Activated naive CD4-positive, alpha-beta T cell treated with anti-CD3 and anti-CD28 coated beads, Interleukin-2, amount 50 U/mL, for 72 hours (primary cell): ENCODE data around the gene RCN2. TPM values are rescaled to one million over a fixed set of nuclear protein-coding genes. Genes with fewer than 3 reads are reported as not detected.

Experiments used
- ATAC-seq, 2 donors: fragments of 150-1000 bp; cut with Tn5 transposase; 2 replicates each; pipeline ENCODE4 v1.10.0; 2021; ENCODE audit warnings: mild to moderate bottlenecking in 2 of 2, moderate library complexity in 2 of 2
- DNase-seq, 2 donors: peaks; one replicate each; pipeline ENCODE4 v3.0.0; 2021 to 2022; ENCODE audit warnings: low spot score in 2 of 2
- H3K27ac Mint-ChIP-seq, 2 donors: one replicate each; pipeline ENCODE4 v1.8.0; 2022; ENCODE audit warnings: mild to moderate bottlenecking in 2 of 2, mixed read lengths in 2 of 2
- H3K36me3 Mint-ChIP-seq, 2 donors: one replicate each; pipeline ENCODE4 v1.8.0; 2022; ENCODE audit warnings: mixed read lengths in 2 of 2
- H3K9me3 Mint-ChIP-seq, 2 donors: one replicate each; pipeline ENCODE4 v1.8.0; 2022; ENCODE audit warnings: mixed read lengths in 2 of 2
- total RNA-seq, 2 donors: library from RNA; stranded (reverse); gene quantifications; one replicate each; pipeline ENCODE4 v1.2.3, GENCODE V29; 2022

The RCN2 gene
- total RNA-seq, 2 donors from 2014 or later, result 22.2 to 34.7 TPM

DNA sequence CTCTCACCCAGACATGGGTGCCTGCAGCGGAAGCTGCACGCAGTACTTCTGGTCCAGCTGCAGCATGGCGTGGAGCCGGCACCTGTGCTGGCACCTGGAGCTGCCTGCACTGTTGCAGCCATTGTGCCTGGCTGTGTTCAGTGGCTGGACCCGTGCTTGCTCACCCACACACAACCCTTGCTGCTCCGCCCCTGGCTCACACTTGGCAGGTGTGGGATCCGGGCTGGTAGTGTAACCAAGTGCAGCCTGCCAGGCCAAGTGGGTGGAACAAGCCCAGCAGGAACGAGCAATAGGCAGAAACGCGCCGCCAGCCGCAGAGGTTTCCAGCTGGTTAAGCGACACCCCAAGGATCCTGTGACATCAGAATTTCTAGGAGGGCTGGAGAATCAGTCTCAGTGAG, 15.2 kb upstream of the RCN2 start:
- no peak overlapping the region for H3K27ac Mint-ChIP-seq
- no peak for DNase-seq
- ATAC-seq, result no peak
- H3K9me3 Mint-ChIP-seq, result no peaks in the 10 kb centered on the region
- no peaks in the 10 kb centered on the region for H3K36me3 Mint-ChIP-seq

DNA sequence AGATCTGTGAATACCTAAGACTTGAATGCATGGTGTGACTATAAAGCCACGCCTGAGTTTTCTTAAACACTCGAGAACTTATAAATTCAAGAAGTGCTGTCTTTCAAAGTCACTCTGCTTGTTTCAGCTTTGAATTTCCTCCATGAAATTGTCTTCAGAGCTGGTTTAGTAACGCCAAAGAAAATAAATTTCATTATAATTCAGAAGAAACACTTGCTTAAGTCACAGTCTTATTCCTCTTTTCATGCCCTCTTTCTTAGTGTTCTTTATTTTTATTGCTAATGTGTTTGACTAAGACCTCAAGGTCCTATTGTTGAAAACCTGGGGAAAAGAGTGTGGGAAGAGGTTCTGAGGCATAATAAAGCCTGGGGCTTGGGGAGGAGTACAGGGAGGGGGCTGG, 3.3 kb upstream of the RCN2 start:
- H3K27ac Mint-ChIP-seq, result no peak overlapping the region
- peaks cover 0 to 10% of the 10 kb centered on the region in 2 donors for H3K36me3 Mint-ChIP-seq
- no peaks in the 10 kb centered on the region for H3K9me3 Mint-ChIP-seq
- ATAC-seq (no peak), DNase-seq (no peak)

DNA sequence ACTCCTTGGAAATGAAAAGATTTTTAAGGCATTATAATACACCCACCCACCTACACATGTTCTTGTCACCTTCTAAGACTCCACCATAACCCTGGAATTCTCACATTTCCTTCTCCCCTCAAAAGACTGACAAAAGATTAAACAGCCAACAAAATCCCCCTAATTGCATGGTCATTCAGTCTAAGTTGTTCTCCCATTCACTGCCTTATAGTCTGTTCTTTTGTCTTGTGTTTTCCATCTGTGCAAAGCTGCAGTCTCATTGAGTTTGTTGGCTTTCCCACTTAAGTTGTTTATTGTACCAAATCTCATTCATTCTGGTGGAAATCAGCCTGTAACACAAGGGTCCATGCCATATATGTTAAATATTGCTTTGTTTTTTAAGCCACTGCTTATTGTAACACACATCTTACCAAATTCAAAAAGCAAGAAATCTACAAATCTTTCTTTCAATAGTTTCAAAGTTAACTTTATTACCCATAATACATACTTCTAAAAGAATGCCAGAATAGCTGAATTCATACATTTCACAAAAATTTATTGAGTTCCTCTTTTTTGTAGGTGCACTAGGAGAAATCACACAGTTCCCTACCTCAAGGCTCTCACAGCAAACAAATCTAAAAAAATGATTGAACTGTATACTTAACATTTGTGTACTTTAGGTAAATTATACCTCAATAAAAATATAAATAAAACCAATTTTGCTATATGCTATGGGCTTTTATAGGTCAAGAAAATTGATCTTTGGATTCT, 2.4 kb upstream of the RCN2 start:
- H3K9me3 Mint-ChIP-seq, result no peaks in the 10 kb centered on the region
- no peak overlapping the region for H3K27ac Mint-ChIP-seq
- no peak for DNase-seq
- peaks cover 0 to 11% of the 10 kb centered on the region in 2 donors for H3K36me3 Mint-ChIP-seq
- no peak for ATAC-seq

DNA sequence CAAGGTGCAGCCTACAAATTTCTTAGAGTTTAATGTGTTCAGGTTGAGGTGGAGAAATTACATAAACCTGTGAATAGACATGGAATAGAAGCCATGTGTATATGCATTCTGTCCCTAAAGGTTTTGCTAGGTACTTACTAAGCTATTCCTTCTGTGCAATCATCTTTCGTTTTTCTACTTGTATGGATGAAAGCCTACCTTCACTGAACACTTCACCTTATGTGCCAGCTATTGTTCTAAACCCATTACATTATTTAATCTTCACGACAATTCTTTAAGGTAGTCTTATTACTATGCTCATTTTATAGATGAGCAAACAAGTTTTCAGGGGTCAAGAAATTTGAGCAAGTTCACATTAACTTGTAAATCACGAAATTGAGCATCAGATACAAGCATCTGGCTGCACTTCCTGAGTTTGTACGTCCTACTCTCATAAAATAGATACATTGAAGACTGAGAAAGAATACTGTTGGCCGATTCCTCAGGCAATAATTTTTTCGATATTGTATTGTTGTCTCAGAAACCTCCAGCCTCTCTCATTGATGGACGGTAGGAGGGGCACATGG, 635 bp upstream of the RCN2 start:
- no peak for ATAC-seq
- peak overlapping the region in 1 of 2 donors; percentile 83 for H3K27ac Mint-ChIP-seq
- no peak for DNase-seq
- H3K9me3 Mint-ChIP-seq, result no peaks in the 10 kb centered on the region
- peaks cover 0 to 16% of the 10 kb centered on the region in 2 donors for H3K36me3 Mint-ChIP-seq

DNA sequence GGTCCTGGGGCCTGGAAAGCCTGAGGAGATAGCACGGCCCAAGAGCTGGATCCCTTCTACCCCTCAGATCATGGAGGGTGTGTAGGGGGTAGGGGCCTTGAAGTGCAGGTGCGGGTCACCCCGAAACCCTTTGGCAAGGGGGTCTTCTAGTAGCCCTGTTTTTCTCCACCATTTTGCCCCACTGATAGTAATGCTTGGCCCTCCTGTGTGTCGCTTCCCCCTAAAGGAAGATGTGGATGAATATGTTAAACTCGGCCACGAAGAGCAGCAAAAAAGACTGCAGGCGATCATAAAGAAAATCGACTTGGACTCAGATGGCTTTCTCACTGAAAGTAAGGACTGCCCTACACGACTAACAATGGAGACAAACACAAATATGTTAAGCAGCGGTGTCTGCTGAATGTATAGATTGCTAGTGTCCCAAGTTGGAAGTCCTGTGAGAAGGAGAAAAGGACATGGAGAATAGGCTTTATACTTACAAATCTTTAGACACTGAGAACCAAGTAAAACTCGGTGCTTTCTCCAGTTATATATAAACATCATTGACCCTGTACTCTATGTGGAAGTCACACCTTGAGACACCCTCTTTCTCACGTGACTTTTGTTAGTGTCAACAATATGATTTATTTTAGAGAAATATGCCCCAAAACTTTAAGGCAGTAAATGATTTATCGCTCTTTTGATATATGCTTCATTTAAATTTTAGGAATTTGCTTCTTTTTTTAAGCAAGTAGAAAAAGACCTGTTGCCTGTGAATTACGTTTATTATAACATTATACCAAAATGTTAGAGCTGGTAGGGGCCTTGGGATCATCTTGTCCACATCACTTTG, 802 bp downstream of the RCN2 start:
- Mint-ChIP-seq H3K27ac (peak overlapping the region; percentile 83 to 94), H3K36me3 (peaks cover 11 to 16% of the 10 kb centered on the region in 2 donors)
- ATAC-seq, result no peak

DNA sequence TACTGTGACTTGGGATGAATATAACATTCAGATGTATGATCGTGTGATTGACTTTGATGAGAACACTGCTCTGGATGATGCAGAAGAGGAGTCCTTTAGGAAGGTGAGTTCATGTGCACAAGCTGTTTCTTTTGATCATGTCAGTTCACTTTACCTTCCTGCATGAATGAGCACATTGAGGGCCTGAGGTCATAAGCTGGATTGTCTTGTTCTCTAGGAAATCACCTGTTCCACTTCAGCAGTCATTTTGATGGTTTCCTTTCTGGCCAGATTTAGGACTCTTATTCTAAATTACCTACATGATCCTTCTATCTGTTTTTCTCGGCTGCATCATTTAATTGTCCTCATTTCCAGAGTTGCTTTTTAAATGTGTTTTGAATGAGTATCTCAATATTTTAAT, 4.1 kb downstream of the RCN2 start:
- Mint-ChIP-seq H3K9me3 (no peaks in the 10 kb centered on the region), H3K27ac (no peak overlapping the region), H3K36me3 (peaks cover 15 to 16% of the 10 kb centered on the region in 2 donors)
- DNase-seq (no peak), ATAC-seq (no peak)

More for the DNA sequence above, 802 bp downstream of the RCN2 start:
- H3K9me3 Mint-ChIP-seq, result no peaks in the 10 kb centered on the region
- no peak for DNase-seq

DNA sequence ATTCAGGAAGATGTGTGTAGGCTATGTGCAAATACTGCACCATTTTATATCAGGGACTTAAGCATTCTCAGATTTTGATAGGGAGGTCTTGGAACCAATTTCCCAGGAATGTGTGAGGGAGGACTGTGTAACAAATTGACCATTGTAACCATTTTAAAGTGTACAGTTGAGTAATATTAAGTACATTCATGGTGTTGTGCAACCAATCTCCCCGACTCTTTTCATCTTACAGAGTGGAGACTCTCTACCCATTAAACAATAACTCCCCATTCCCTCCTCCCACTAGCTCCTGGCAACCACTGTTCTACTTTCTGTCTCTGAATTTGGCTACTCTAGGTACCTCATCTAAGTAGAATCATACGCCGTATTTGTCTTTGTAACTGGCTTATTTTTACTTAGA, 5.1 kb downstream of the RCN2 start:
- Mint-ChIP-seq H3K9me3 (no peaks in the 10 kb centered on the region), H3K36me3 (peaks cover 15 to 16% of the 10 kb centered on the region in 2 donors), H3K27ac (no peak overlapping the region)
- DNase-seq (no peak), ATAC-seq (no peak)

DNA sequence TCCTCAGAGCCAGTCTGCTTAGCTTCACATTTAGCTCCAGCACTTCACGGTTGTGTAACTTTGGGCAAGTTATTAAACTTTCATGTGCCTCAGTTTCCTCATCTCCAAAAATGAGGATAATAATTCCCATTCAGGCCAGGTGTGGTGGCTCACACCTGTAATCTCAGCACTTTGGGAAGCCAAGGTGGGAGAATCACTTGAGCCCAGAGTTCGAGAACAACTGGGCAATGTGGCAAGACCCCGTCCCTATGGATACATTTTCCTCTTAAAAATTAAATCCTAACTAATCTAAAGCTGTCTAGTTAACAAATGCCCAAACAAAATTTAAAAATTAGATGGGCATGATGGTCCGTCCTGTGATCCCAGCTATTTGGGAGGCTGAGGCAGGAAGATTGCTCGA, 7.2 kb downstream of the RCN2 start:
- H3K36me3 Mint-ChIP-seq, result peaks cover 6 to 20% of the 10 kb centered on the region in 2 donors
- H3K9me3 Mint-ChIP-seq, result no peaks in the 10 kb centered on the region
- H3K27ac Mint-ChIP-seq, result no peak overlapping the region
- ATAC-seq (no peak), DNase-seq (no peak)

DNA sequence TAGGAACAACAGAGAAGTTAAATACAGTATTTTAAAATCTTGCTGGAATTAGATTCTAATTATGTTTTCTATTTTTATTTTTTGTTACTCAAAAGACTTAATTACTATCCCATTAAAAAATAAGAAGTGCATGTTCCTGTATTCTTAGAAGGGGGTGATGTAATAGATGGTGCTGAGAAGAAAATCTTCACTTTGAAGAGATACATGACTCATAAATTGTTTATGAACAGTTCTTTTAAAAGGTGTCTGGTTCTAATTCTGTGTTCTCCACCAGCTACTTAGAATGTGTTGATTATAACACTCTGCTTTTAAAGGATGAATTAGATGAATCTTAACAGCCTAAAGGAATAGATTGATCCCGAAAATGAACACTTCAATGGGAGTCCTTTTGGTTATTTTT, 8.2 kb downstream of the RCN2 start:
- Mint-ChIP-seq H3K36me3 (peaks cover 11 to 27% of the 10 kb centered on the region in 2 donors), H3K9me3 (no peaks in the 10 kb centered on the region), H3K27ac (peak overlapping the region in 1 of 2 donors; percentile 60)
- DNase-seq (no peak), ATAC-seq (no peak)

DNA sequence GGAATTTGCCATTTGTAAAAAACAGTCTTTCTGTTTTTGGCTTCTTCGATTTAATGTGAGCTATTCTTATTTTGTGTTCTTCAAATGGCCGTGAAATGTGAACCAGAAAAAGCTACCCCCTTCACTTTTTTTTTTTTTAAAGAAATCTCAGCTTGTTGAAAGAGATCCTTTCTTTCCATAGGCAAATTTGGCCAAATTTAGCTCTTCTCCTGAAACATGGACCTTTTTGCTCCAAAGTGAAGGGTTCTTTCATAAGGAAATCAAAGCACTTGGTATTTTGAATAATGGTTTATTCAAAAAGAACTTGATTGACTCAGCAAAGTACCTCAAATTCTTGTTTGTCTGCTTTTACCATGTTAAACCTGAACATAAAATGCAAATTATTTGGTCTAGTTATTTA, 10.1 kb downstream of the RCN2 start:
- Mint-ChIP-seq H3K27ac (no peak overlapping the region), H3K36me3 (peaks cover 8 to 34% of the 10 kb centered on the region in 2 donors), H3K9me3 (no peaks in the 10 kb centered on the region)
- no peak for ATAC-seq
- DNase-seq, result no peak

DNA sequence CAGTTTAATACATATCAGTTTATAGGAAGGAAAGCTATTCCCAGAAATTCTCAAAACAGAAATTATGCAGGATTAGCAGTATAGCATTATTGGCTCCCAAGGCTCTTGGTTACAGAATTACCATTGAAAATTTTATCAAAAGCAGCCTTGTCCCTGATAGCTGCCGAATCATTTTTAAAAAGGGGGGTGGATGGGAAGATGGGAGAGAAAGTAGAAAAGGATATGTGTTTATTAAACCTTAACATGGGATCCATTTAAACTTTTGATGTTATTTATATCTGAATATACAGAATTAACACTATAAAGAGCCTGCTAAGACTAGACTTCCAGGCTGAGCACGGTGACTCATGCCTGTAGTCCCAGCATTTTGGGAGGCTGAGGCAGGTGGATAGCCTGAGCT, 10.8 kb downstream of the RCN2 start:
- no peak for DNase-seq
- Mint-ChIP-seq H3K9me3 (no peaks in the 10 kb centered on the region), H3K27ac (no peak overlapping the region), H3K36me3 (peaks cover 8 to 27% of the 10 kb centered on the region in 2 donors)
- no peak for ATAC-seq

DNA sequence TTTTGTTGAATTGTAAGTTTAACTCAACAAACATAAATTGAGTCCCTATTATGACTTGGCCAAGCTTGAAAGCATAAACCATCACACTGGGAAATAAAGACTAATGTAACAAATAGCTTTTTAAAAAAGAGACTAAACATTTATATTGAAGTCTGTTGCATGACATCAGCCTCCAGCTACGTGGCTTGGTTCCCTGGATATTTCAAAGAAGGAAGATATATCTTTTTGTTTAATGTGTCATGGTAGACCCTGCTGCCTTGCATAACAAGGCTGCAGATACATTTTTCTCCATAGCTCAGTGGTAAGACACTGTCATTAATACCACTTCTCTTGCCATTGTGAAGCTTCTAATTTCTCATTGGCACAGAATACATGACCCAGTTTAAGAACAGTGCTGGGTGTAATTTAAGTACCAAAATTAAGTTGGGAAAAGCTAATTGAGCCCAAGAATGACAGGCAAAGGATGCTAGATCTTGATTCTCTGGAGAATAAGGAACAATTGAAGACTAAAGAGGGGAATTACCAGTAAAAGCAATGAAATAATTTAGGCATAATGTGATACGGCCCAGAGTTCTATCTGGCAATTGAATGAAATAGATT, 14.0 kb downstream of the RCN2 start:
- ATAC-seq, result no peak
- no peak for DNase-seq
- no peaks in the 10 kb centered on the region for H3K9me3 Mint-ChIP-seq
- peaks cover 13 to 23% of the 10 kb centered on the region in 2 donors for H3K36me3 Mint-ChIP-seq
- H3K27ac Mint-ChIP-seq, result no peak overlapping the region

DNA sequence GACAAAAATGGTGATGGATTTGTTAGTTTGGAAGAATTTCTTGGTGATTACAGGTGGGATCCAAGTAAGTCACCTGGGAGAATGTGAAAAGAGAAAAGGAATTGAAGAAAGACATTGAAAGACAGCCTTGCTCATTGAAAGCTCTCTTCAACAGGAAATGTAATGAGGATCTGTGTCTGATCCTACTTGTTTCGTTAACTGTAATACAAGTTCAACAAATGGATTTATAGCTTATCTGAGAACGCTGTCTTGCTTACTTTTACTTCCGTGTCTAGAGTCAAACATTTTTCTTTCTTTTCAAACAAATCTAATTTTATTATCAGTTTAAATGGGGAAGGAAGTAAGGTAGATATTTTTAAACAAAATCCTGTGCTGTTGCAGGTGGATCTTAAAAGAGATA, 15.9 kb downstream of the RCN2 start:
- H3K27ac Mint-ChIP-seq, result peak overlapping the region in 1 of 2 donors; percentile 3
- H3K36me3 Mint-ChIP-seq, result peaks cover 13 to 23% of the 10 kb centered on the region in 2 donors
- DNase-seq (no peak), ATAC-seq (no peak)
- no peaks in the 10 kb centered on the region for H3K9me3 Mint-ChIP-seq

DNA sequence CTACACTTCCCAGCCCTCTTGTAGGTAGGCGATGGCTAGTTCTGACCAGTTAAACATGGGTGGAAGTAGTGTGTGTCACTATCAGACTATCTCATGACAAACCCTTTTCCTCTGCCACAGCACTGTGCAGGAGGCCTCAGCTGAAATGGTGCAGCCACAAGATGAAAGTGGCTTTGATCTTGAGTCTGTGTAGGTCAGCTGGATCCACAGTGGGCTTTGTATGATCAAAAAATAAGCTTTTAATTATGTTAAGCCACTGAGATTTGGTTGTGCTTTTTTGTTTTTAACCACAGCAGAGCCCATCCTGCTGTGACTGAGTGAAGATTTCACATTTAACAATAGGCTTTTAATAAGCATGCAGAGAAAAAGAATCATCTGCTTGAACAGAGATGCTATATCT, 19.7 kb downstream of the RCN2 start:
- no peak for DNase-seq
- Mint-ChIP-seq H3K9me3 (no peaks in the 10 kb centered on the region), H3K27ac (peak overlapping the region in 1 of 2 donors; percentile 19), H3K36me3 (peaks cover 0 to 5% of the 10 kb centered on the region in 2 donors)
- ATAC-seq, result peak in 1 of 2 donors; percentile 37

DNA sequence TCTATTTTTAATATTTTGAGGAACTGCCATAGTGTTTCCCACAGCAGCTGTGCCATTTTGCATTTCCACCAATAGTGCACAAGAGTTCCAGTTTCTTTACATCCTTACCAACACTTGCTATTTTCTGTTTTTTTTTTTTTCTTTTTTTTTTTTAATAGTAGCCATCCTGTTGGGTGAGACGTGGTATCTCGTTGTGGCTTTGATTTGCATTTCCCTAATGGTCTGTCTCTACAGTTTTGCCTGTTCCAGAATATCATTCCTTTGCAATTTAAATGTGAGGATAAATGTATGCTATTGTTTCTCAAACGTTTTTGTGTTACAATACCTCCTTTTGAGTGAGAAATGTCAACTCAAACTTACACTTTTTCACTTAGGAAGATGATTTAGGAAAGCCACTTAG, 22.4 kb downstream of the RCN2 start:
- H3K36me3 Mint-ChIP-seq, result no peaks in the 10 kb centered on the region
- ATAC-seq (no peak), DNase-seq (no peak)
- H3K27ac Mint-ChIP-seq, result no peak overlapping the region
- H3K9me3 Mint-ChIP-seq, result no peaks in the 10 kb centered on the region

DNA sequence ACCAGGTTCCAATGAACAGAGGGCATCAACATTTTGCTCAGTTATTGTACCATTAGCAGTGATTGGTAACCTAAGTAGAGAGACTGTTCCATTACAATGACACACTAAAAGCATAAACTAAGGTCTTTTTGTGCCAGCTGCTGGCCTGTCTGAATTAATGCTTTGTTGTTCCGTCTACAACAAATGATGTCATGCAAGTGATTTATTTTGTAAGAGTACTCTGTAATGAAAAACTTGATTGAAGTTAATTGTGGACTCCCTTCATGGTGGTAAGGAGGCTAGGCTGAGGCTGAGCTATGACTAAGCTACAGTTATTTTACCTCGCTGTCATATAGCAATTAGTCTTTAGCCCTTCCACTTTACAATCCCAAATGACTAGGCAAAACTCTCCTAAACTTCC, 23.2 kb downstream of the RCN2 start:
- H3K9me3 Mint-ChIP-seq, result no peaks in the 10 kb centered on the region
- no peak overlapping the region for H3K27ac Mint-ChIP-seq
- DNase-seq (no peak), ATAC-seq (no peak)
- H3K36me3 Mint-ChIP-seq, result no peaks in the 10 kb centered on the region
